GM18517 (cell line): ENCODE measurements around the gene WNT1.

ENCODE experiments used
- ATAC-seq: cut with Tn5 transposase; IDR thresholded peaks from one replicate; pipeline ENCODE4 v1.9.1; 2021; ENCODE audit warnings: mild to moderate bottlenecking, moderate library complexity; ENCODE audit not compliant: unreplicated experiment

The WNT1 gene

DNA sequence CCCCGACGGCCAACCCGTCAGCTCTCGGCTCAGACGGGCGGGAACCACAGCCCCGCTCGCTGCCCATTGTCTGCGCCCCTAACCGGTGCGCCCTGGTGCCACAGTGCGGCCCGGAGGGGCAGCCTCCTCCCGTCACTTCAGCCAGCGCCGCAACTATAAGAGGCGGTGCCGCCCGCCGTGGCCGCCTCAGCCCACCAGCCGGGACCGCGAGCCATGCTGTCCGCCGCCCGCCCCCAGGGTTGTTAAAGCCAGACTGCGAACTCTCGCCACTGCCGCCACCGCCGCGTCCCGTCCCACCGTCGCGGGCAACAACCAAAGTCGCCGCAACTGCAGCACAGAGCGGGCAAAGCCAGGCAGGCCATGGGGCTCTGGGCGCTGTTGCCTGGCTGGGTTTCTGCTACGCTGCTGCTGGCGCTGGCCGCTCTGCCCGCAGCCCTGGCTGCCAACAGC is at the start of gene WNT1:
TSS of gene WNT1 (plus strand) at position 32 of the 450 bp plus-strand sequence. CDS start at position 361, 329 bp downstream.
- ATAC-seq, result no peak

DNA sequence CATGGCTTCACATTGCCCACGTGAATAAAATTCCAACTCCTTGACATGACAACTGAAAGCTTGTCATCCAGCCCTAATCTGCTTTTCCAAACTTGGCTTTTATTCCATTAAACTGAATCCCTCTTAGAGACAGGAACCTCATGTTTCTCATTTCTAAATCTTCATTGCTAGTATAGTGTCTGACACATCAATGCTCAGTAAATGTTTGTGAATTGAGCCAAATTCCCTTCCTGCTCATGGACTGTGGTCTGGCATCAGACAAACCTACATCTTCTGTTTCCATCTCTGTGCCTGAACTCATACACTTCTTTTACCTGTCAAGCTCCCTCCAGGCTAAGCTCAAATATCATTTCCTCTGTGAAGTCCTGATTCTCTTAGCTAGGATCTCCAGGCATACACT is 48.6 kb upstream of the WNT1 start:
- ATAC-seq, result no peak

DNA sequence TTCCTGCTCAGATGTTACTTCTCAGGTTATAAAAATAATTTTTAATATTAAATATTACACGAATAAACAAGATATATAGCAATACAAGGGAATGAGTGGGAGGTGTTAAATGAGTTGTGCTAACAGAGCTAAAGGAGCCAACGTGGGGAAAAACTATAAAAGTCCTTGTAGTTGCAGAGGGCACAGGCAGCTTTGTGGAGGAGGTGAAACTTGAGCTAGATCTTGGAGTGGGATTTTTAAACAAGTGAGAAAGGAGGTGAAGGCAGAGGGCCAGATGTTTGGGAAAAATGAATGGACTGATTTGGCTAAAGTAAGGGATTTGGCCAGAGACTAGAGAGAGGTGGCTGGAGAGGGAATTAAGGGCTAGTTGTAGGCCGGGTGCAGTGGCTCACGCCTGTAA is 47.6 kb upstream of the WNT1 start:
- no peak for ATAC-seq

DNA sequence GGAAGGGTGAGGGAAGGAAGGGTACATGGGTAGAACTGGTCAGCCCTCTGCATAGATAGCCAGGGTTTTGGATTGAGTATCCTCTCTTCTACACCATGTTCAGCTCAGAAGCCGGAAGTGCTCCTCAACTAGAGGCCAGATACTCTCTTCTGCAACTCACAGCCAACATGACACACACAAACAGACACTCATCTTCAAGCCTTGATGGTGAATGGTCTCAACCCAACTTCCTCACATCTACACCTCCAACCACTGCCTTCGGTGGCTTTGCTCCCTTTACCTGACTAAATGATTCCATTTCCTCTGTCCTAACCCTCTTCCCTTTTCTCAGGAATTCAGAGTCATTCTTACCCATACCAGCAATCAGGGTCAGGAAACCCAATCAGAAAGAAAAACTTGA is 45.2 kb upstream of the WNT1 start:
- ATAC-seq, result no peak

DNA sequence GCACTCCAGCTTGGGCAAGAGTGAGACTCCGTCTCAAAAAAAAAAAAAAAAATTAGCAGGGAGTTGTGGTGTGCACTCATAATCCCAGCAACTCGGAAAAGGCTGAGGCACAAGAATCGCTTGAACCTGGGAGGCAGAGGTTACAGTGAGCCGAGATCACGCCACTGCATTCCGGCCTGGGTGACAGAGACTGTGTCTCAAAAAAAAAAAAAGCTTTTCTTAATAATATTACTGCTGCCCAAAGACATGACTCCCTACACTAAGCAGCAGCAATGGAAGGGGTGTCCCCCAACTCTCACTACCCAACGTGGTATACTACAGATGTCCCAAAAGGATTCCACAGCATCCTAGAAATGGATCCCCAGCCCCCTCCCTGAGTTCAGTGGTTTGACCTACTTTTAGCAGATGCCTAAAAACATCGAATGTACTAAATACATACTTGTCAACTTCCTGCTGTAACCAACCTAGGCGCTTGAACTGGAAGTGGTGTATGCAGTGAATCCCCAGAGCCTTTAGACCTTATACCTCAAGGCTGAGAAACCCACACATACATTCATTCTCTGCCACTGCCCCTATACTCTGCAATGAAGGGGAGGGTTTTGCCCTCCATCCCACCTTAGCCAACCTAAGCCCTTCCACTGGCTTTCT is 44.3 kb upstream of the WNT1 start:
- no peak for ATAC-seq

DNA sequence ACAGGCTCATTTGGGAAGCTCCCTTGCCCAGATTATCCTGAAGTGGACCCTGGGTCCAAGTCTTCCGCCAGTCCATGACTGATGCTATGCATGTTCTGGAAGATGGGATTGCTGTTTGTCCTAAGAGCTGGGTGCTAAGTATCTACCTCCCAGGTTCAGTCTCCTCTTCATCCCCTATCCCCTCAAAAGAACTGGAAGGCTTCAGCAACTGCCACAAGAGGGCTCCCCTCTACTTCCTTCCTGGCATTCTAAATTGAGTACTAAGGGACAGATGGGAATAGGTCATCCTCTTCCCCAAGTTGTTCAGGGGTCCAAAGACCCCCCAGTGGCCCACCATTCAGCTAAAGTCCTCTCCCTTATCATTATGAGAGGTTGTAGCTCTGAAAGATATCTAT is 43.8 kb upstream of the WNT1 start:
- no peak for ATAC-seq

DNA sequence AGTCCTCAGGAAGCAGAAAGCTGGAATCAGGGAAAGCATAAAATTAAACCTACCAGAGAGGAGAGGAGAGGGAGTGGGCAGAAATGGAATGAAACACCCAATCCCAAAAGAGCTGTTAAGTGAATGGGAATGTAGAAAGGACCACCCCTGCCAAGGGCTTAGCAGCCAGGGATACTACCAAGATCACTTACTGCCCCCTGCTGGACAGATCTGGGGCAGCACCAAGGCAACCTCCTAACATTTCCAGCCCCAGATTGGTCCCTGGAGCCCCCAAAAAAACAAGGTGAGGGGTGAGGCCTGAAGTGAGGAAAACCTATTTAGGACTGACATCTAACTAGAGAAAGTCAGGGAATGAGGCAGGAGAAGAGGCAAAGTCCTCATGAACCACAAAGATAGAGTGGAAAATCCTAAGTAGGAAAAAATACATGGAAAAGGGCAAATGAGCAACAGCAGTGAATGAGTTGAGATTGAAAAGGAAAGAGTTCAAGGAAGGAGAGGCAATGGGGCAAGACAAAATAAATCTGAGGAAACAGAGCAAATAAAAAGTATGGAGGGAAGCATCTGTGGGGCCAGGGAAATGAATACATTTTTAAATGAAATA is 41.6 kb upstream of the WNT1 start:
- peak; percentile 52 for ATAC-seq

DNA sequence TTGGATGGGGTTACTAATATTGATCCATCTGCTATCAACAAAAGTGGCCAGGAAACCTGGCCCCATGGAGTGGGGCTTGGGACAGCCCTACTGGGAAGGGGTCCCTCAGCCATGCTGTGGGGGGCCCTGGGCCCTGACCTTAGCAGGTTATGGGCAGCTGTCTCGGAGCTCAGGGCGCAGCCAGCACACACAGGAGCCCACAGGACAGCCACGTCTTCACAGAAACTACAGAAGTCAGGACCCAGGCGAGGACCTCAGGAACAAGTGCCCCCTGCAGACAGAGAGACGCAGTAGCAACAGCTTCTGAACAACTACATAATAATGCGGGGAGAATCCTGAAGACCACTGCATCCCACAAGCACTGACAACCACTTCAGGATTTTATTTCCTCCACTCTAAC is 41.0 kb upstream of the WNT1 start:
- ATAC-seq, result no peak

DNA sequence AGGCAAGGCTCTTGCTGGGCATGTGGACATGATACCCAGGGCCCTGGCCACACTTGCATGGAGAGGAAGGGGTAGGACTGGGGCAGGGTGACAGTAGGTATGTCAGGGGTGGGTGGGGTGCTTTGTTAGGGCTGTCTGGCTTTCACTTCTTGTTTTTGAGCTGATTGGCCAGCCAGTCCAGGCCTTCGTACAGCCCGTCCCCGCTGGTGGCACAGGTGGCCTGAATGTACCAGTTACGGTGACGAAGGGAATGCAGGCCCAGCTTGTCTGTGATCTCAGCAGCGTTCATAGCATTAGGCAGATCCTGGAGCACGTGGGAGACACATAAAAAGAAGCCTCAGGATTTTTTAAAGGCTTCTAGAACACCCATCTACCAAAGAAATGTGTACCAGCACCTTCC is 39.3 kb upstream of the WNT1 start:
- no peak for ATAC-seq

DNA sequence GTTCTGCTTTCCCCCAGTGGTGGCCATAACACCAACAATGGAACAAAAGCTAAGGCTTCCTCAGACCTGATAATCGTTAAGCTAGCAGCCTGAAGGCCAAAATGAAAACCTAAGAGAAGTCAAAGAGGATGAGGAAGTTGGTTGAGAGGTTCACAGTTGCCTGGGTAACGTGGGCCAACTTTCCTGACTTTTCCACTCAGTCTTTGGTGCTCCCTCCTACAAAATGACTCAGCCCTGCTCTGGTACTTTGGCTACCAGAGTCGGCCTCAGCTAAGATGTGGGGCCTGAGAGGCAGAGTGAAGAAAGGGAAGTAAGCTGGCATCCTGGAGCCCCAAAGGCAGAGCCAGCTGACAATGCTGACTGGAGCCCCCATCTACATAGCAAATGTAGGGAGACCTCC is 37.9 kb upstream of the WNT1 start:
- ATAC-seq, result no peak

DNA sequence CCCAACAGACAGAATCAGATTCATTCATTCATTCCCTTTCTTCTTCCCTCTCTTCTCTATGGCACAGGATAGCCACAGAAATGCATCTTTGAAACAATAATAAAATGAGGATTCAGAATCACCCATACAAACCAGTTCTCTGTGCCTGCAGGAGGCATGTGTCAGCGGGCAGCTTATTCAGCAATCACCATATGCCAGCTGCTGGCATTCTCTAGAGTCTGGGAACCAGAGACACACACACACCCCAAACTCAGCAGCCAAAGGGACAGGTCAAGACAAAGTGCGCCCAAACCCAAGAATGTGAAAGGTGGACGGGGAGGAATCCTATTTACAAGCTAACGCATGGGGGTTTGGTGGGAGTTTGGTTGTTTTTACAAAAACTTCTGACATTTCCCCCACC is 34.9 kb upstream of the WNT1 start:
- ATAC-seq, result no peak

DNA sequence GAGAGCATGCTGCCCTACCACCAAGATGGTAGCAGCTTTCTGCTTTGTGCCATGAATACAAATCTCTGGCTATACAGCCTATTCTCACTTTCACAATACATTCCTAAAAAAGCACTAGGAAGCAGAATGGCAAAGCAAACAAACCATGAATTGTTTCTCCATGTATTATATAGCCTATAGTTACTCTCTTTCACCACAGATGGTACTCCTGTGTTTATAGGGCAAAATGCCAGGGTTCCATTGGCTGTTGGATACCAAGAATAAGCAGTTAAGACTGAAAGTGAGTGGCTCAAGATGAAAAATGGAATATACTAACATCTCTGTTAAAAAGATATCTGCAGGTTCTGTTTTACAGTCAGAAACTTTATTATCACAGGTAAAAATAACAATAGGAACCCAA is 31.9 kb upstream of the WNT1 start:
- no peak for ATAC-seq

DNA sequence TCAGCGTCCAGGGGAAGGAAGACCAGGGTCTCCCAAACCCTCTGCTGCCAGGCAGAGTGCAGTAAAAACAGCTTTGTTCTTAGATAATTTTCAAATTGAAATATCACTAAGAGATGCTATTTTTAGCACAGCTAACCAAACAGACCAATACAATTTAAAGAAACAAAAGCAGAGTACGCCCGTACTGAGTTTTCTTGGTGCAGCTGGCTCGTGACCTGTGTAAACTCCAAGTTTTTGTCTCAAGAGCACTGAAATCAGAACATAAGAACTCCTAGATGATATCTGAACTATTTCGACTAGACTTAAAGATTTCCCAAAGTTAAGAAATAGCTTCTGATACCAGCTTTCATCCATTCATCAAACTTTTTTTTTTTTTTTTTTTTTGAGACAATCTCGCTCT is 31.2 kb upstream of the WNT1 start:
- ATAC-seq, result no peak

DNA sequence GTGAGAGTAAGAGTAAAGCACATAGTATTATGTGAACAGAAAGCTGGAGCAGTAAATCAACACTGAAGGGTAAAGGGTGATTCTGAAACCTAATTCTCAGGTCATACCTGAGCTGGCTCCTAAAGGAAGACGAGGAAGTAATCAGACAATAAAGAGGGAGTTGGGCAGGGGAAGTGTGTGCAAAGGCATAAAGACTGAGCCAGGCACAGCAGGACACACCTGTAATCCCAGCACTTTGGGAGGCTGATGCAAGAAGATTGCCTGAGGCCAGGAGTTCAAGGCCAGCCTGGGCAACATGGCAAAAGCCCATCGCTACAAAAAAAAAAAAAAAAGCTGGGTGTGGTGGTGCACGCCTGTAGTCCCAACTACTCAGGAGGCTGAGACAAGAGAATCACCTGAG is 30.4 kb upstream of the WNT1 start:
- ATAC-seq, result no peak

DNA sequence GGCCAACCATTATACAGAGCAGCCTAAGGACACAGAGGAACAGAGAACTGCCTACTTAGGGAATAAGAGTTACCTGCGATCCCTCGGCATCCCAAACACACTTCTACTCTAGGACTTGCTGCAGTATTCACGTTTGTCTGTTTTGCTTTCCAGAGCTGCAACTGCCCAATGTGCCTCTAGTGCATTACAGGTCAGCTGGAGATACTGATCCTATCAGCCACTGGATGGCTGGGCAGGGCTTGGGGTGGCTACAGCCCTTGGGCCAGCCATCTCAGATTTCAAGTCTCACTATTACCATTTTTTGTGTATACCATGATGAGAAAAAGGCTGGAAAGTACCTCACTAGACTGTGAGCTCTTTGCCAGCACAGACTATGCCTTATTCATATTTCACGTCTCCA is 25.4 kb upstream of the WNT1 start:
- ATAC-seq, result no peak

DNA sequence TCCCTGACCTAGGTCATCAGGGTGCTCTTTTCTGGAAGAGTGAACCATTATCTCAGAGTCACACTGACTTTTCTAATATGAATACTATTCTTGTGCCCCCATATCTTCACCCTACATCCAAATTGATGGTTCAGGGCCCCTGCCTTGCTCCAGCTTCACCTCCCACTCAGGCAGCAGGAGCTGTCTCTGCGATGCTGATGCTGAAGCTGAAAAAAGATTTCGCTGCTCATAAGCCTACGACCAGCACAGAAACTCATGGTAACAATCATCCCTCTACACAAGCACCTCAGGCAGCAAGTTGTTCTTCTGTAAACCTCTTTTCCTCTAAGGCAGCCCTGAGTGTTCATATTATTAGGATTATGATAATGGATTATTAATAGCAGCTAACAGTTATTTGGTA is 24.1 kb upstream of the WNT1 start:
- ATAC-seq, result no peak

DNA sequence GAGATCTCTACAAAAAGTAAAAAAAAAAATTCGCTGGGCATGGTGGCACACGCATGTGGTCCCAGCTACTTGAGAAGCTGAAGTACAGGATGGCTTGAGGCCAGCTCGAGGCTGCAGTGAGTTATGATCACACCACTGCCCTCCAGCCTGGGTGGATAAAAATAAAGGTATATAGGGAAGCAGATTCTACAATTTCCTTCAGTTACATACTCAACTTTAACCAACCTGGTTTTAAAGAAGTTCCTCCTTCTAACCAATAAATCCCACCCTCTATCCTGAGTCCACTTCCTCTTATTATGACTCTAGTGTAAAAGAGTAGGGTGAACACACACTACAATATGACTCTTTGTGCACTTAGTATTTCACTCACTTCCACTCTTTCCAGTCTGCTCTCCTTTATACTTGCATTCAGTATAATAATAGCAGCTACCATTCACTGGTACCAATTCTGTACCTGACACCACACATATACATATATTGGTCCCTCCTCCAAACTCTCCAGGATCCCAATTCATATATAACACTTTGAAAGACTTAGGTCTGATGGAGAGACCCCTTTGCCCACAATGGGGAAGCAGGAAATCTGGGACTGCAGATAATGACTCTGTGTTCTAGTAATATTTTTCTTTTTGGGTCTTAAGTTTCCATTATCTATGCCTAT is 23.2 kb upstream of the WNT1 start:
- ATAC-seq, result no peak

DNA sequence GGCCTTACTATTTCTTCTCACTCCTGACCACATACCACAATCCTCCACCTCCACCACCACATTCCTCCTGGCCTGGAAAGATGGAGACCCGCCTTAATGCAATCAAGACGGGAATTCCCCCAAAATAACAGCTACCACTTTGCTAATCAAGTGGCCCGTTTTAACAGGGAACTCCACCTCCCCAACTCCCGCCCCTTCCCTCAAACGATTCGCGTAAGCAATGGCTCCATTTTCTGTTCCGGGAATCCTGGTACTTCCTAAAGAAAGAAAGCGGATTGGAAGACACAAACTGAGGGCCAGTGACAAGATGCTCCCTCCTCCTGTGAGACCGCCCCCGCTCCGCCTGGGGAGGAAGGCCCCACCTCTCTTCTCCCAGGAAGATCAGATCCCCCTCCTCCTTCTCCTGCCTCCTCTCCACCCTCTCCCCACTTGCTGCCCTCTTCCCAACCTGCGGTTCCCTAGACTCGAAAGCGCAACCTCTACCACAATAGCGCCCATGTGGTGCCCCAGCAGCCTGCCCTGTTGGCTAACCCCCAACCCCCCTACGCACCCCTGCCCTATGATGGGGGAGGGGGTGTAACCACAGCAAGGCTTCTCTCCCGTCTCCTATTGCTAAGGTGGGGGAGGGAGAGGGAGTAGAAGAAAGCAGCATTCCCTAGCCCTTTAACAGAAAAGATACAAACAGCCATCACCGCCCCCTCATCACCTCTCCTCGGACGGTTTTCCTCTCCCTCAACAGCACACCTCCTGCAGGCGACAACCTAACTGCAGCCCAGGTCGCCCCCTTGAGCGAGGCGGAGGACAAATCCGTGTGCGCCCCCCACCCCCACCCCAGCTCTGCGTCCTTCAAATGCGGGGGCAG is 21.6 kb upstream of the WNT1 start:
- ATAC-seq, result no peak

DNA sequence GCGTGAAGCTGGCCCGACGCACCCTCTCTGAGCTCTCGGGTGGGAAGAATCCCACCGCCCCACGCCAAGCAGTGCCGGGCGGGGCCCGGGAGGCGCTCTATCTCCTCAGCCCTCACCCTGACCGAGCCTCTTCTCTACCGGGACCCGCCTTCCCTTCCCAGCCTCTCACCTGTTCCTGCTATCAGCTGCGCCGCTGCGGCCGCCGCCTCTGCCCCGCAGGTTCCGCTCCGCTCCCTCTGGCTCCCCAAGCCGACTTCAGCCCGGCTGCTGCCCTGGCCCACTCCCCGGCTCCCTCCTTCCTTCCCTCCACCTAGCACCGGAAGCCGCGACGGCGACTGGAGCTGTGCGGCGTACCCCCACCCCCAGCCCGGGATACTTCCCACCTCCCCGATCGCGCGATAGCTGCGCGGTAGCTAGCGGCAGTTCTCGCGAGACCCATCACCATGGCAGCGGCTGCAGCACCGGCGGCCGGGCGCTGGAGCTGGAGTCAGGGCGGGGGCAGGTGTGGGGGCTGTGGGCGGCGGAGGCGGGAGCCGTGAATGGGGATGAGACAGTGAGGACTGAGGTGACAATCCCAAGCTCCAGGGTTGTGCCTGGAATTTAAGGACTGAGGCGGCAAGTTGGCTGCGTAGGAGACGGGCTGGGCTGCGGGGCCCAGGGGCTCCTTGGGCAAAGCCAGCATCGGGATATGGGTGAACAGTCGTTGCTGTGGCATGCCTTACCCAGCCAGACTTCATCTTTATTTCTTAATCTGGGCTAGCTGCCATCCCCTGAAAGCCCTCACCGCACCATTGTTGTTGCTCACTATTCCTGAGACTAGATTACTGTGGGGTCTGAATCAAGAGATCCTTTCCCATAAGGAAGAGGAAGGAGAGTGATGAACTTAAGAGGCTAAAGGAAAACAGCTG is 20.7 kb upstream of the WNT1 start, which contains the start of gene ARF3:
TSS of gene ARF3 (minus strand) at position 347 of the 908 bp plus-strand sequence. CDS start 16,392 bp downstream, outside the sequence.
- ATAC-seq, result peak; percentile 79

DNA sequence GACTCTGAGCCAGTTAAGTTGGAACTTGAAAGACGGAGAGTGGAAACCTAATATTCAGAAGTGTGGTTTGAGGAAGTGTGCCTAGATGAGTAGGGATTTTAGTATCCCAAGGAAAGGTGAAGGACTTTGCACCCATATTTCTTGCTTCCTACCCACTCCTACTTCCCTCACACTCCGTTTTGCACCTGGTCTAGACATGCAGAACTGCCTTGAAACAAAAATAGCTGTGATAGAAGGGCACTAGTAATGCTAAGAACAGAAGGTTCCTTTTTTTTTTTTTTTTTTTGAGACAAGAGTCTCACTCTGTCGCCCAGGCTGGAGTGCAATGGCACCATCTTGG is 20.1 kb upstream of the WNT1 start:
- ATAC-seq, result no peak
